IPS-15b (cell line): ENCODE data around the gene SELENON.
A peak's percentile ranks its signal among the peaks of the same experiment; 100 is the strongest.

Experiments used
- H3K27me3 ChIP-seq: one replicate; pipeline ENCODE4 v1.6.1; 2013; ENCODE audit warnings: low read length; ENCODE audit not compliant: control insufficient read depth, insufficient read depth
- H3K36me3 ChIP-seq: one replicate; pipeline ENCODE4 v1.6.1; 2013; ENCODE audit warnings: low read length; ENCODE audit not compliant: control insufficient read depth, insufficient read depth
- H3K4me1 ChIP-seq: one replicate; pipeline ENCODE4 v1.6.1; 2013; ENCODE audit warnings: mild to moderate bottlenecking, low read length; ENCODE audit not compliant: control insufficient read depth, insufficient read depth
- H3K4me3 ChIP-seq: one replicate; pipeline ENCODE4 v1.5.1; 2013; ENCODE audit warnings: low read depth, low read length
- H3K9ac ChIP-seq: one replicate; pipeline ENCODE4 v1.6.1; 2013; ENCODE audit warnings: low read depth, mild to moderate bottlenecking, low read length
- H3K9me3 ChIP-seq: one replicate; pipeline ENCODE4 v1.6.1; 2013; ENCODE audit warnings: mild to moderate bottlenecking, low read length; ENCODE audit not compliant: control insufficient read depth, insufficient read depth

The SELENON gene

GRCh38 chr1:25798666-25799351 is 1.2 kb upstream of the SELENON start:
- Histone ChIP-seq H3K4me3 (no peak overlapping the region), H3K9me3 (no peaks in the 10 kb centered on the region), H3K9ac (no peak overlapping the region), H3K27me3 (no peaks in the 10 kb centered on the region), H3K36me3 (peaks cover 3% of the 10 kb centered on the region), H3K4me1 (peaks cover 3% of the 10 kb centered on the region)

DNA sequence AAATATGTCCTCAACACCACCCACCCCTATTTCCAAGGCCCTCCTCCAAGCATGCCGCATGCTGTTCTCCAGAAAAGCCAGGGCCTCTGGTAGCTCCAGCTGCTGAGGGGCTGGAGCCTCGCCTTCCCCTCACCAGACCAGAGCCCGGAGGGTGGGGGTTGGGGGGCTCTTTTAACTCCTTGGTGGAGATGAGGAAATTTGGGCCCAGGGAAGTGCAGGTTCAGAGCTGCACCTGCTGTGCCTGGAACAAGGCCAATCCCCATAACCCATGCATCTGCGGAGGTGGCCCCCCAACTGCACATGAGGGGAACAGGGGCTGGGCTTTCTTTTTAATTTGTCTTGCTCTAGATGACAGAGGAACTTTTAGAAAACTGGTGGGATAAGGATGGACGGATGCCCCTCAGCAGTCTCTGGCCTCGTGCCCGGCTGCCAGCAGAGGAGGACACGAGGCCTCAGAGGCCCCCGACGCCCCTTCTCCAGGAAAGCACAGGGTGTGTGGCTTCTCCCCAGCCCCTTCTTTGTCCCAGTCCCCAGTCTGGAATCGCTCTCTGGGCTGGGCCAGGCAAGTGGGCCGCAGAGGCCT is 550 bp upstream of the SELENON start:
- H3K27me3 ChIP-seq, result no peaks in the 10 kb centered on the region
- no peaks in the 10 kb centered on the region for H3K9me3 ChIP-seq
- peak overlapping the region; percentile 53 for H3K4me3 ChIP-seq
- peaks cover 3% of the 10 kb centered on the region for H3K4me1 ChIP-seq
- peak overlapping the region; percentile 54 for H3K9ac ChIP-seq
- H3K36me3 ChIP-seq, result peaks cover 3% of the 10 kb centered on the region

DNA sequence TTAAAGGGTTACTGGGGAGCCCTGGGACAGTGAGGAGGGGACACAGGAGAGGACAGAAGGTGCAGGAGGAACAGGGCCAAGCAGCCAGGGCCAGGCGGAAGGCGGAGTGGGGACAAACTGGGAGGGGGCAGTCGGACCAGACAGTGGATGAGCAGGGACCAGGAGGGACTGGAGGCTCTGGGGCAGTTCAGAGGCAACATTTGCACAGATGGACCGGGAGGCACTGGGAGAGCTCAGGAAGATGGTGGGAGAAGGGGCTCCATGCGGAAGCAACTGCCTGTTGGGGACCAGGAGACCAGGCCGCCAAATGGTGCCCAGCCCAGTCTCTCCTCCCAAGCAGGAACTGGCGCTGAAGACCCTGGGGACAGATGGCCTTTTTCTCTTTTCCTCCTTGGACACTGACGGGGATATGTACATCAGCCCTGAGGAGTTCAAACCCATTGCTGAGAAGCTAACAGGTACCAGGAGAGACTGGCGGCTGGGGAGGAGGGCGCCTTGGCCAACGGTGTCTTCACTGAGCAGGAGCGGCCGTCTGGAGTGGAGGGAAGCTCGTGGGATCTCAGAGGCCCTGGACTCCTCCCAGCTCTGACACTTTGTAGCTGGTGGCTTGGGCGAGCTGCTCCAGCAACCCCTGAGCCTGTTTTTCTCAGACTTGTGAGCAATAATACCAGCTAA is 847 bp downstream of the SELENON start:
- H3K9me3 ChIP-seq, result no peaks in the 10 kb centered on the region
- H3K27me3 ChIP-seq, result no peaks in the 10 kb centered on the region
- peak overlapping the region; percentile 68 for H3K4me3 ChIP-seq
- H3K4me1 ChIP-seq, result peaks cover 3% of the 10 kb centered on the region
- H3K36me3 ChIP-seq, result peaks cover 8% of the 10 kb centered on the region
- peak overlapping the region; percentile 47 for H3K9ac ChIP-seq

DNA sequence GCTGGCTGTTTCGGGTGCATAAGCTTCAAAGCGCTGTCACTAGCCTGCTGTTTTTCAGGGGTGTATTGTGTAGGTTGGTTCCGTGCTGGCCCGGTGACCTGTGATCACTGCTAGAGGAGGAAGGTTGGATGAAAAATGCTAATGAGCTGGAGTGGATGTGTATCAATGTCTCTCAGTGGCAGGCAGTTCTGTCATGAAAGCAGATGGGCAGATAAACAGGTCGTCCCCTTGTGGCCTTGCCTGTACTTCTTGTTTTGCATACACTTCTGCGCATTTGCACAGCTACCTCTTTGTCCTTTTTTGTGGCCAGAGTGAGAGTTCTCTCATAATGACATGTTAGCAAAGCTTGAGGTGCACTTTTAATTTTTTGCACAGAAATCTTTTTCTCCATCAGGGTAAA is 2.9 kb downstream of the SELENON start:
- Histone ChIP-seq H3K36me3 (peaks cover 8% of the 10 kb centered on the region), H3K4me1 (peaks cover 3% of the 10 kb centered on the region), H3K27me3 (no peaks in the 10 kb centered on the region), H3K4me3 (no peak overlapping the region), H3K9ac (no peak overlapping the region), H3K9me3 (no peaks in the 10 kb centered on the region)

DNA sequence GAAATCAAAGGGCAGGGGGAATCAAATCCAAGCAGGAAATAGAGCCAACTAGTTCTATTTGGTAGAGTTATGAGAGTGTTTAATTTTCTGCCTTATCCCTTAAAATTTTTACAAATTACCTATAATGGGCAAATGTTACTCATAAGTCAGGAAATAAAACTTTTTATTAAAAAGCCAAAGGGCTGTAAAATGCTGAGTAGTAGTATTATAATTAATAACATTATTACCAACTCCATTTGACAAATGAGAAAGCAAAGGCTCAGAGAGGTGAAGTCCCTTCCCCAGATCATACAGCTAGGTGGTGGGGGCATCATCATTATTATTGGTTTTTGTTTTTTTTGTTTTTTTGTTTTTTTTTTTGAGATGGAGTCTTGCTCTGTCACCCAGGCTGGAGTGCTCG is 3.4 kb downstream of the SELENON start:
- Histone ChIP-seq H3K36me3 (peaks cover 8% of the 10 kb centered on the region), H3K27me3 (no peaks in the 10 kb centered on the region), H3K4me1 (peaks cover 3% of the 10 kb centered on the region), H3K9ac (no peak overlapping the region), H3K9me3 (no peaks in the 10 kb centered on the region), H3K4me3 (no peak overlapping the region)

- Histone ChIP-seq H3K36me3 (peaks cover 8% of the 10 kb centered on the region), H3K4me3 (no peak overlapping the region), H3K27me3 (no peaks in the 10 kb centered on the region), H3K9me3 (no peaks in the 10 kb centered on the region), H3K9ac (no peak overlapping the region), H3K4me1 (peaks cover 3% of the 10 kb centered on the region)
Observed at GRCh38 chr1:25804244-25804963, 4.4 kb downstream of the SELENON start.

GRCh38 chr1:25804964-25805862 is 5.2 kb downstream of the SELENON start:
- H3K4me1 ChIP-seq, result peaks cover 3% of the 10 kb centered on the region
- H3K27me3 ChIP-seq, result no peaks in the 10 kb centered on the region
- H3K9me3 ChIP-seq, result no peaks in the 10 kb centered on the region
- H3K9ac ChIP-seq, result no peak overlapping the region
- H3K4me3 ChIP-seq, result no peak overlapping the region
- peaks cover 14% of the 10 kb centered on the region for H3K36me3 ChIP-seq

DNA sequence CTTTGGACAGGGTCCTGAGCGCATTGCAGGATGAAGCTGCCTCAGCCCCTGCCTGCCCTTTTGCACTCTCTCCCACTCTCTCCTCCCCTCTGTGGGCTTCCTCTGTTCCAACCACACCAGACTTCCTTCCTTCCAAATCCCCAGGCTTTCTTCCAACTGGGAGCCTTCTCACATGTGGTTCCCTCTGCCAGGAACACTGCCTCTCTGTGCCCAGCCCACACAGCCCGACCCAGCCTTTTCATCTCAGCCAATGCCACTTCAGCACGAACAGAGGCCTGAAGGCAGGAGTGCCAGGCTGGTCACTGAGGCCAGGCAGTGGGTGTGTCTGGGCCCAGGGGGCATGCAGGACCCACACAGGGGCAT is 5.9 kb downstream of the SELENON start:
- peaks cover 2% of the 10 kb centered on the region for H3K4me1 ChIP-seq
- no peak overlapping the region for H3K9ac ChIP-seq
- H3K9me3 ChIP-seq, result no peaks in the 10 kb centered on the region
- no peak overlapping the region for H3K4me3 ChIP-seq
- H3K27me3 ChIP-seq, result no peaks in the 10 kb centered on the region
- H3K36me3 ChIP-seq, result peaks cover 17% of the 10 kb centered on the region

DNA sequence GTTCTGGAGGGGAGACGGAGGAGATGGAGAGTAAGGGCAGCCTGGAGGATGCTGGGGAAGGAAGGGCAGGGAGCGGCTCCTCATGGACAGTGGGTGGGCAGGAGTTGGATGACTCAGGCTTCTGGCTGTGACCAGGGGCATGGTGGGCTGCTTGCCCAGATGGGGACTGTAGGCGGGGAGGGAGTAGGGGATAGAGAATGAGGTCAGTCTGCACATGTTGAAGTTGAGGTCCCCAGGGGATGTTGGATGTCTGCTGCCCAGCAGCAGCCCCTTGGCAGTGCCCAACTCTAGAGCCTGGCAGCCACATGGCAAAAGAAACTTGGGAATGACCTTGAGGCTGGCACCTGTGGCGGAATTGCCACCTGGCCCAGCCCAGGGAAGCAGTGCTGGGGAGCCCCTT is 6.4 kb downstream of the SELENON start:
- Histone ChIP-seq H3K9ac (no peak overlapping the region), H3K9me3 (no peaks in the 10 kb centered on the region), H3K27me3 (no peaks in the 10 kb centered on the region), H3K4me3 (no peak overlapping the region), H3K36me3 (peaks cover 20% of the 10 kb centered on the region), H3K4me1 (no peaks in the 10 kb centered on the region)

GRCh38 chr1:25807480-25808390 is 7.7 kb downstream of the SELENON start:
- H3K36me3 ChIP-seq, result peaks cover 22% of the 10 kb centered on the region
- no peaks in the 10 kb centered on the region for H3K4me1 ChIP-seq
- no peaks in the 10 kb centered on the region for H3K27me3 ChIP-seq
- no peak overlapping the region for H3K4me3 ChIP-seq
- no peak overlapping the region for H3K9ac ChIP-seq
- H3K9me3 ChIP-seq, result no peaks in the 10 kb centered on the region
